HG03025 (cell line): ENCODE data around the gene FNDC8.

ENCODE experiments used
- ATAC-seq: cut with Tn5 transposase; IDR thresholded peaks from one replicate; pipeline ENCODE4 v1.9.1; 2021; ENCODE audit warnings: mild to moderate bottlenecking, moderate library complexity; ENCODE audit not compliant: unreplicated experiment, low FRiP score

FNDC8 gene

GRCh38 chr17:35121315-35121714 lies at the start of gene FNDC8:
FNDC8 (plus strand) TSS chr17:35121615; CDS start chr17:35121694, 79 bp downstream.
- no peak for ATAC-seq

GRCh38 chr17:35073183-35073790 lies 48.1 kb upstream of the FNDC8 start:
- ATAC-seq = no peak

GRCh38 chr17:35073991-35074627 lies 47.3 kb upstream of the FNDC8 start:
- no peak for ATAC-seq

GRCh38 chr17:35074711-35075707 lies 46.4 kb upstream of the FNDC8 start:
- no peak for ATAC-seq

GRCh38 chr17:35076874-35077273 lies 44.5 kb upstream of the FNDC8 start:
- ATAC-seq = no peak

- ATAC-seq = no peak
These were observed 41.6 kb upstream of the FNDC8 start for GRCh38 chr17:35079547-35080423.

GRCh38 chr17:35080536-35080935 lies 40.9 kb upstream of the FNDC8 start:
- ATAC-seq = no peak

GRCh38 chr17:35081638-35082037 lies 39.8 kb upstream of the FNDC8 start:
- ATAC-seq = no peak

GRCh38 chr17:35082073-35082657 lies 39.2 kb upstream of the FNDC8 start:
- no peak for ATAC-seq

GRCh38 chr17:35083071-35083470 lies 38.3 kb upstream of the FNDC8 start:
- ATAC-seq = no peak

GRCh38 chr17:35084987-35085386 lies 36.4 kb upstream of the FNDC8 start:
- no peak for ATAC-seq

GRCh38 chr17:35086164-35086563 lies 35.3 kb upstream of the FNDC8 start:
- ATAC-seq = no peak

GRCh38 chr17:35086931-35087573 lies 34.4 kb upstream of the FNDC8 start:
- ATAC-seq = no peak

- no peak for ATAC-seq
These were observed 33.6 kb upstream of the FNDC8 start for GRCh38 chr17:35087731-35088355.

GRCh38 chr17:35088356-35088880 lies 33.0 kb upstream of the FNDC8 start:
- peak; percentile 9 for ATAC-seq

- ATAC-seq = peak; percentile 76
These were observed 32.4 kb upstream of the FNDC8 start for GRCh38 chr17:35088881-35089585.

GRCh38 chr17:35089586-35090296 lies 31.7 kb upstream of the FNDC8 start:
- peak; percentile 10 for ATAC-seq
